Neural cell (in vitro differentiated cells): ENCODE results near the gene MISP. TPM values are rescaled to one million over a fixed set of nuclear protein-coding genes. Genes with fewer than 3 reads are reported as not detected.

Experiments used
- H2AFZ ChIP-seq: fragments of 200-600, 300-800 bp; sonication (generic), shearing (Covaris generic); 2 replicates; pipeline ENCODE4 v1.6.0; 2014; ENCODE audit warnings: low read depth, mild to moderate bottlenecking, antibody characterized with exemption, low read length, moderate library complexity
- H3F3A ChIP-seq: fragments of 200-600 bp; shearing (Covaris generic); 2 replicates; pipeline ENCODE4 v1.6.1; 2016; ENCODE audit warnings: mild to moderate bottlenecking, moderate library complexity, mixed read lengths, antibody characterized with exemption, low read length; ENCODE audit not compliant: insufficient read depth, poor library complexity, severe bottlenecking
- H3K27ac ChIP-seq: fragments of 200-600, 300-800 bp; sonication (generic), shearing (Covaris generic); 2 replicates; pipeline ENCODE4 v1.5.1; 2014; ENCODE audit warnings: mild to moderate bottlenecking, low read length, moderate library complexity
- H3K27me3 ChIP-seq: fragments of 300-800, 200-600 bp; sonication (generic), shearing (Covaris generic); 2 replicates; pipeline ENCODE4 v1.6.0; 2014; ENCODE audit warnings: mild to moderate bottlenecking, low read depth, low read length, moderate library complexity; ENCODE audit not compliant: insufficient read depth
- H3K36me3 ChIP-seq: fragments of 300-800, 200-600 bp; sonication (generic), shearing (Covaris generic); 2 replicates; pipeline ENCODE4 v1.5.1; 2014; ENCODE audit warnings: mild to moderate bottlenecking, antibody characterized with exemption, low read length, moderate library complexity; ENCODE audit not compliant: insufficient read depth
- H3K4me2 ChIP-seq: fragments of 300-800, 200-600 bp; sonication (generic), shearing (Covaris generic); 2 replicates; pipeline ENCODE4 v1.6.0; 2014; ENCODE audit warnings: mild to moderate bottlenecking, low read length
- H3K4me3 ChIP-seq: fragments of 300-800, 200-600 bp; sonication (generic), shearing (Covaris generic); 2 replicates; pipeline ENCODE4 v1.5.1; 2014; ENCODE audit warnings: mild to moderate bottlenecking, low read length, moderate library complexity
- H3K79me2 ChIP-seq: fragments of 200-600 bp; shearing (Covaris generic); replicated peaks from 2 replicates; pipeline ENCODE4 v1.6.0; 2014; ENCODE audit warnings: mild to moderate bottlenecking, low read length, moderate library complexity; ENCODE audit not compliant: insufficient read depth
- H3K9ac ChIP-seq: fragments of 300-800, 200-600 bp; sonication (generic), shearing (Covaris generic); 2 replicates; pipeline ENCODE4 v1.6.1; 2016; ENCODE audit warnings: mild to moderate bottlenecking, low read length, mixed read lengths
- H3K9me2 ChIP-seq: fragments of 200-600 bp; shearing (Covaris generic); 2 replicates; pipeline ENCODE4 v1.6.1; 2016; ENCODE audit warnings: mild to moderate bottlenecking, low read length, mixed read lengths; ENCODE audit not compliant: insufficient read depth
- H3K9me3 ChIP-seq: fragments of 200-600, 300-800 bp; sonication (generic), shearing (Covaris generic); 2 replicates; pipeline ENCODE4 v1.6.1; 2016; ENCODE audit warnings: mild to moderate bottlenecking, mixed run types, low read length, moderate library complexity, mixed read lengths
- H4K20me1 ChIP-seq: fragments of 200-600 bp; shearing (Covaris generic); 2 replicates; pipeline ENCODE4 v1.6.1; 2016; ENCODE audit warnings: mild to moderate bottlenecking, mixed run types; ENCODE audit not compliant: insufficient read depth
- EP300 ChIP-seq: fragments of 450-650 bp; conservative IDR thresholded peaks from 2 replicates; pipeline ENCODE4 v1.6.1; 2014; ENCODE audit warnings: antibody characterized with exemption, mild to moderate bottlenecking, moderate library complexity; ENCODE audit not compliant: poor library complexity, severe bottlenecking
- EZH2 ChIP-seq: fragments of 200-600, 300-800 bp; shearing (Covaris generic), sonication (generic); IDR thresholded peaks from 2 replicates; pipeline ENCODE4 v1.6.1; 2014; ENCODE audit warnings: antibody characterized with exemption, low read length, borderline replicate concordance, mild to moderate bottlenecking; ENCODE audit not compliant: insufficient read depth, poor library complexity, severe bottlenecking
- MXI1 ChIP-seq: fragments of 450-650 bp; conservative IDR thresholded peaks from 2 replicates; pipeline ENCODE4 v1.6.1; 2014; ENCODE audit warnings: antibody characterized with exemption, mild to moderate bottlenecking; ENCODE audit not compliant: poor library complexity, severe bottlenecking
- POLR2AphosphoS5 ChIP-seq: IDR thresholded peaks from 2 replicates; pipeline ENCODE4 v1.6.1; 2012
- RAD21 ChIP-seq: fragments of 450-650 bp; conservative IDR thresholded peaks from 2 replicates; pipeline ENCODE4 v1.6.1; 2014; ENCODE audit warnings: antibody characterized with exemption, mild to moderate bottlenecking, moderate library complexity
- SMC3 ChIP-seq: fragments of 450-650 bp; conservative IDR thresholded peaks from 2 replicates; pipeline ENCODE4 v1.6.1; 2014; ENCODE audit warnings: antibody characterized with exemption, mild to moderate bottlenecking, moderate library complexity; ENCODE audit not compliant: poor library complexity
- TAF1 ChIP-seq: IDR thresholded peaks from 2 replicates; pipeline ENCODE4 v1.6.1; 2012; ENCODE audit warnings: low read depth
- polyA plus RNA-seq: library from polyadenylated mRNA; depleted of rRNA; stranded (reverse); fragments of >200 nt; gene quantifications from 2 replicates; pipeline ENCODE4 v1.2.3, GENCODE V29; 2014
- TF ChIP-seq, protein P1 (sequence below): fragments of 450-650 bp; IDR thresholded peaks from 2 replicates; pipeline ENCODE4 v1.5.1; 2014; ENCODE audit warnings: antibody characterized with exemption, mild to moderate bottlenecking, moderate library complexity; ENCODE audit not compliant: poor library complexity, severe bottlenecking
- TF ChIP-seq, protein P2 (sequence below): IDR thresholded peaks from 2 replicates; pipeline ENCODE4 v1.6.1; 2012; ENCODE audit warnings: borderline replicate concordance

MISP gene
- polyA plus RNA-seq, 1 donor from 2014 or later = 0.98 TPM

DNA sequence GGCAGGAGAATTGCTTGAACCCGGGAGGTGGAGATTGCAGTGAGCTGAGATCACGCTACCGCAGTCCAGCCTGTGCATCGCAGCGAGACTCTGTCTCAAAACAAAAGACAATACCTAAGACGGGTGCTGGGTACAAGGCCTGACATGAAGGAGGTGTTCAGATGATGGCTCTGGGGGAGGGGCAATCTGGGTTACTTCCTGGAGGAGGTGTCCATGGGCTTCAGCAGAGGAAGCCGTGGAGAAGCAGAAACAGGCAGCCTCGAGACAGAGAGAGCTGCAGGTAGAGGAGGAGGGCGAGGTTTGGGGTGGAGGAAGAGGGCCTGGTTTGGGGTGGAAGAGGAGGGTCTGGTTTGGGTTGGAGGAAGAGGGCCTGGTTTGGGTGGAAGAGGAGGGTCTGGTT lies 3.6 kb downstream of the MISP start:
- H3K27me3 ChIP-seq = no peaks in the 10 kb centered on the region
- H4K20me1 ChIP-seq = no peaks in the 10 kb centered on the region
- H3K4me2 ChIP-seq = no peak overlapping the region
- H3K9me3 ChIP-seq = no peaks in the 10 kb centered on the region
- no peak overlapping the region for H3K9ac ChIP-seq
- no peaks in the 10 kb centered on the region for H3K36me3 ChIP-seq
- no peak overlapping the region for H3K4me3 ChIP-seq
- H3F3A ChIP-seq = no peaks in the 10 kb centered on the region
- no peak for TF ChIP-seq POLR2AphosphoS5
- no peak for TF ChIP-seq SMC3
- TF ChIP-seq EP300 = no peak
- no peak for TF ChIP-seq RAD21
- TF ChIP-seq MXI1 = no peak
- no peak for TF ChIP-seq TAF1
- TF ChIP-seq, protein P1, sequence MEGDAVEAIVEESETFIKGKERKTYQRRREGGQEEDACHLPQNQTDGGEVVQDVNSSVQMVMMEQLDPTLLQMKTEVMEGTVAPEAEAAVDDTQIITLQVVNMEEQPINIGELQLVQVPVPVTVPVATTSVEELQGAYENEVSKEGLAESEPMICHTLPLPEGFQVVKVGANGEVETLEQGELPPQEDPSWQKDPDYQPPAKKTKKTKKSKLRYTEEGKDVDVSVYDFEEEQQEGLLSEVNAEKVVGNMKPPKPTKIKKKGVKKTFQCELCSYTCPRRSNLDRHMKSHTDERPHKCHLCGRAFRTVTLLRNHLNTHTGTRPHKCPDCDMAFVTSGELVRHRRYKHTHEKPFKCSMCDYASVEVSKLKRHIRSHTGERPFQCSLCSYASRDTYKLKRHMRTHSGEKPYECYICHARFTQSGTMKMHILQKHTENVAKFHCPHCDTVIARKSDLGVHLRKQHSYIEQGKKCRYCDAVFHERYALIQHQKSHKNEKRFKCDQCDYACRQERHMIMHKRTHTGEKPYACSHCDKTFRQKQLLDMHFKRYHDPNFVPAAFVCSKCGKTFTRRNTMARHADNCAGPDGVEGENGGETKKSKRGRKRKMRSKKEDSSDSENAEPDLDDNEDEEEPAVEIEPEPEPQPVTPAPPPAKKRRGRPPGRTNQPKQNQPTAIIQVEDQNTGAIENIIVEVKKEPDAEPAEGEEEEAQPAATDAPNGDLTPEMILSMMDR = no peak
- H3K9me2 ChIP-seq = no peaks in the 10 kb centered on the region
- no peak overlapping the region for H2AFZ ChIP-seq
- no peak overlapping the region for H3K27ac ChIP-seq
- H3K79me2 ChIP-seq = no peaks in the 10 kb centered on the region

DNA sequence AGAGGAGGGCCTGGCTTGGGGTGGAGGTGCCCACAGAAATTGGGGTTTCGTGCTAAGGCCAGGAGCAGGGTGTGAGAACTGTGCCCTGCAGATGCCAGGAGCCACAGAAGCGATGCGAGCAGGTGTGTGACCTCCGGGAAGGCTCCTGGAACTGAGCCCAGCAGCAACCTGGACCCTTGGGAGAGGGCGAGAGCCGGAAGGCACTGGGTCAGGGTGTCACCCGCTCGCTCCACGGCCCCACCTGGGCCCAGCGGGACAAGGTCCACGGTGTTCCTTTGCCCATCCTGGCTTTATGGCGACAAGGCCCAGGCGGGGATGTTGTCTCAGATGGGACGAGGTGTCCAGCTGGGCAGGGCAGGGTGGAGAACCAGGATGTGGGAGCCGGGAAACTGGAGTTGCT lies 4.2 kb downstream of the MISP start:
- no peaks in the 10 kb centered on the region for H3K9me2 ChIP-seq
- H3K27me3 ChIP-seq = no peaks in the 10 kb centered on the region
- H3F3A ChIP-seq = no peaks in the 10 kb centered on the region
- no peak for TF ChIP-seq RAD21
- TF ChIP-seq, protein P1 = no peak
- TF ChIP-seq EZH2 = no peak
- TF ChIP-seq MXI1 = no peak
- no peak for TF ChIP-seq EP300
- no peak for TF ChIP-seq SMC3
- TF ChIP-seq, protein P2, sequence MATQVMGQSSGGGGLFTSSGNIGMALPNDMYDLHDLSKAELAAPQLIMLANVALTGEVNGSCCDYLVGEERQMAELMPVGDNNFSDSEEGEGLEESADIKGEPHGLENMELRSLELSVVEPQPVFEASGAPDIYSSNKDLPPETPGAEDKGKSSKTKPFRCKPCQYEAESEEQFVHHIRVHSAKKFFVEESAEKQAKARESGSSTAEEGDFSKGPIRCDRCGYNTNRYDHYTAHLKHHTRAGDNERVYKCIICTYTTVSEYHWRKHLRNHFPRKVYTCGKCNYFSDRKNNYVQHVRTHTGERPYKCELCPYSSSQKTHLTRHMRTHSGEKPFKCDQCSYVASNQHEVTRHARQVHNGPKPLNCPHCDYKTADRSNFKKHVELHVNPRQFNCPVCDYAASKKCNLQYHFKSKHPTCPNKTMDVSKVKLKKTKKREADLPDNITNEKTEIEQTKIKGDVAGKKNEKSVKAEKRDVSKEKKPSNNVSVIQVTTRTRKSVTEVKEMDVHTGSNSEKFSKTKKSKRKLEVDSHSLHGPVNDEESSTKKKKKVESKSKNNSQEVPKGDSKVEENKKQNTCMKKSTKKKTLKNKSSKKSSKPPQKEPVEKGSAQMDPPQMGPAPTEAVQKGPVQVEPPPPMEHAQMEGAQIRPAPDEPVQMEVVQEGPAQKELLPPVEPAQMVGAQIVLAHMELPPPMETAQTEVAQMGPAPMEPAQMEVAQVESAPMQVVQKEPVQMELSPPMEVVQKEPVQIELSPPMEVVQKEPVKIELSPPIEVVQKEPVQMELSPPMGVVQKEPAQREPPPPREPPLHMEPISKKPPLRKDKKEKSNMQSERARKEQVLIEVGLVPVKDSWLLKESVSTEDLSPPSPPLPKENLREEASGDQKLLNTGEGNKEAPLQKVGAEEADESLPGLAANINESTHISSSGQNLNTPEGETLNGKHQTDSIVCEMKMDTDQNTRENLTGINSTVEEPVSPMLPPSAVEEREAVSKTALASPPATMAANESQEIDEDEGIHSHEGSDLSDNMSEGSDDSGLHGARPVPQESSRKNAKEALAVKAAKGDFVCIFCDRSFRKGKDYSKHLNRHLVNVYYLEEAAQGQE = no peak
- no peak for TF ChIP-seq POLR2AphosphoS5
- H3K9me3 ChIP-seq = no peaks in the 10 kb centered on the region
- H3K36me3 ChIP-seq = no peaks in the 10 kb centered on the region
- H4K20me1 ChIP-seq = no peaks in the 10 kb centered on the region
- no peak overlapping the region for H3K9ac ChIP-seq
- no peak overlapping the region for H3K4me3 ChIP-seq
- no peak overlapping the region for H3K27ac ChIP-seq
- H3K4me2 ChIP-seq = no peak overlapping the region
- no peak overlapping the region for H2AFZ ChIP-seq
- no peaks in the 10 kb centered on the region for H3K79me2 ChIP-seq
